PC-9 (cell line): ENCODE data around the gene ARHGEF40. TPM values are rescaled to one million over a fixed set of nuclear protein-coding genes. Genes with fewer than 3 reads are reported as not detected.

ENCODE experiments used
- BruUV-seq: library from RNA; stranded (reverse); fragments of 400-500 nt; replicated peaks from 2 replicates; lab custom pipeline; 2021; lab: Mats Ljungman, UMichigan
- CTCF ChIA-PET: fragments of 300-600 bp; sonication (Branson Sonifier 250); formaldehyde crosslinking; loops from one replicate; lab custom pipeline; 2022; ENCODE audit warnings: antibody characterized with exemption; lab: Charles Lee
- POLR2A ChIA-PET: fragments of 300-600 bp; sonication (Branson Sonifier 250); formaldehyde crosslinking; loops from one replicate; lab custom pipeline; 2022; ENCODE audit warnings: antibody characterized with exemption; ENCODE audit not compliant: unreplicated experiment; lab: Charles Lee
- DNase-seq, 2 experiments: peaks; one replicate each; pipeline versions ENCODE4 v3.0.0 to v3.0.0-alpha.2; 2015 to 2022; ENCODE audit warnings: mixed read lengths in 1 of 2
- H2AFZ ChIP-seq: fragments of 200-600 bp; sonication (generic); 2 replicates; pipeline ENCODE4 v1.8.1; 2017; ENCODE audit warnings: antibody characterized with exemption
- H3F3A ChIP-seq: fragments of 200-600 bp; sonication (generic); 2 replicates; pipeline ENCODE4 v1.8.1; 2017; ENCODE audit warnings: antibody characterized with exemption, mild to moderate bottlenecking, low read depth; ENCODE audit not compliant: insufficient read depth
- H3K27ac ChIP-seq: fragments of 200-600 bp; sonication (generic); 2 replicates; pipeline ENCODE4 v1.6.1; 2016; ENCODE audit warnings: mixed run types
- H3K27me3 ChIP-seq: fragments of 200-600 bp; sonication (generic); 2 replicates; pipeline ENCODE4 v1.6.1; 2016; ENCODE audit warnings: low read depth, mixed run types; ENCODE audit not compliant: insufficient read depth
- H3K36me3 ChIP-seq: fragments of 200-600 bp; sonication (generic); 2 replicates; pipeline ENCODE4 v1.6.1; 2016; ENCODE audit warnings: low read depth, mixed run types
- H3K4me1 ChIP-seq: fragments of 200-600 bp; sonication (generic); replicated peaks from 2 replicates; pipeline ENCODE4 v1.6.1; 2016; ENCODE audit warnings: mixed run types; ENCODE audit not compliant: insufficient read depth
- H3K4me2 ChIP-seq: fragments of 200-600 bp; sonication (generic); 2 replicates; pipeline ENCODE4 v1.6.1; 2017; ENCODE audit warnings: mixed run types
- H3K4me3 ChIP-seq: fragments of 200-600 bp; sonication (generic); 2 replicates; pipeline ENCODE4 v1.6.1; 2016; ENCODE audit warnings: mixed run types
- H3K79me2 ChIP-seq: fragments of 200-600 bp; sonication (generic); 2 replicates; pipeline ENCODE4 v1.6.1; 2017; ENCODE audit warnings: low read depth, mixed run types
- H3K9me2 ChIP-seq: fragments of 200-600 bp; sonication (generic); 2 replicates; pipeline ENCODE4 v1.8.1; 2017; ENCODE audit warnings: mild to moderate bottlenecking; ENCODE audit not compliant: insufficient read depth
- H3K9me3 ChIP-seq: fragments of 200-600 bp; sonication (generic); 2 replicates; pipeline ENCODE4 v1.8.1; 2016; ENCODE audit warnings: low read depth; ENCODE audit not compliant: insufficient read depth
- H4K20me1 ChIP-seq: fragments of 200-600 bp; sonication (generic); 2 replicates; pipeline ENCODE4 v1.8.1; 2017; ENCODE audit not compliant: insufficient read depth
- CTCF ChIP-seq: fragments of 200-600 bp; sonication (generic); conservative IDR thresholded peaks from 2 replicates; pipeline ENCODE4 v1.6.1; 2017; ENCODE audit warnings: mixed run types, antibody characterized with exemption, mild to moderate bottlenecking, moderate library complexity
- EZH2 ChIP-seq: fragments of 200-600 bp; sonication (generic); IDR thresholded peaks from 2 replicates; pipeline ENCODE4 v1.8.0; 2017; ENCODE audit warnings: antibody characterized with exemption, low read depth
- intact Hi-C: fragments of 100-400 bp; cut with micrococcal nuclease; formaldehyde crosslinking; loops from one replicate; pipeline ENCODE4 v1.10.0; 2022; ENCODE audit not compliant: unreplicated experiment
- microRNA-seq: library from miRNA; unstranded; fragments of <30 nt; microRNA quantifications from one replicate; pipeline ENCODE4 v1.2.0, GENCODE V29; 2021; ENCODE audit warnings: borderline number of aligned reads, borderline replicate concordance
- total RNA-seq: library from RNA; stranded (reverse); gene quantifications from 2 replicates; pipeline ENCODE4 v1.2.3, GENCODE V29; 2021

Gene ARHGEF40
- total RNA-seq, 1 experiment from 2014 or later: 13.0 TPM

DNA sequence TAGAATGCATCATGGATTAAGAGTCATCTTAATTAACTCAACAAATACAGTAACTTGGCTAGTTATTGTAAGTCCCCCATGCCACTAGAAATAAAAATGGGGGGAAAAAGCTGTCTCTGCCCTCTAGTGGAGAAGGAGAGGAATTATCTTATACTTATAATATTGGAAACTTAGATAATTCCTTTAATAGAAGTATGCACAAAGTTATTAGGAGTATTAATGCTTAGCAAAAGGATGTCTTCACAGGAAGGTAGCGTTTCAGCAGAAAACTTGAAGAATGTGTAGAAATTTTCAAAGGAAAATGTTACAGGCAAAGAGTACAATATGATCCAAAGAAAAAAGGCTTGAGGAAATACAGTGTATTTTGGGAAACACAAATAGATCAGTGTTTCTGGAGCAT lies 65.9 kb downstream of the ARHGEF40 start:
- intact Hi-C loops: no loop called here
- Histone ChIP-seq H3K4me3 (no peak overlapping the region), H3K79me2 (no peaks in the 10 kb centered on the region), H2AFZ (no peak overlapping the region), H3K27ac (no peak overlapping the region), H3K36me3 (no peaks in the 10 kb centered on the region), H4K20me1 (no peaks in the 10 kb centered on the region), H3K4me2 (no peak overlapping the region), H3K27me3 (no peaks in the 10 kb centered on the region), H3K9me2 (no peaks in the 10 kb centered on the region), H3F3A (no peaks in the 10 kb centered on the region), H3K9me3 (no peaks in the 10 kb centered on the region), H3K4me1 (no peaks in the 10 kb centered on the region)
- ChIA-PET POLR2A (no interaction called here), CTCF (interaction anchor here (0.6 kb wide), 1 partner anchor 68 kb away, joined by 5 read pairs; no protein-coding TSS in a partner anchor)
- DNase-seq: peak in 1 of 2 experiments; percentile 36
- BruUV-seq: no TSS peak
- peak; percentile 78 for TF ChIP-seq CTCF
- no peak for TF ChIP-seq EZH2

Small RNA genes lying within 50 kb of the gene (microRNA-seq; reads per million reads assigned to microRNA genes)
- not detected for gene MIR6717

Other genes with a start within 250 kb of the ARHGEF40 start
- not detected in 2 replicates for gene RNASE3, start 178.9 kb upstream of the ARHGEF40 start, total RNA-seq
- not detected in 2 replicates for gene RNASE2, start 114.8 kb upstream of the ARHGEF40 start, total RNA-seq
- gene METTL17, start 80.3 kb upstream of the ARHGEF40 start, total RNA-seq: 40.9 and 51.2 TPM in 2 replicates
- gene SLC39A2, start 71.0 kb upstream of the ARHGEF40 start, total RNA-seq: 0.35 and 0.68 TPM in 2 replicates
- gene NDRG2, start 45.2 kb upstream of the ARHGEF40 start, total RNA-seq: 12.2 and 14.6 TPM in 2 replicates
- not detected in 2 replicates for gene TPPP2, start 40.1 kb upstream of the ARHGEF40 start, total RNA-seq
- gene RNASE13, start 35.5 kb upstream of the ARHGEF40 start, total RNA-seq: not detected in 2 replicates
- not detected in 2 replicates for gene RNASE7, start 27.9 kb upstream of the ARHGEF40 start, total RNA-seq
- gene RNASE8, start 12.5 kb upstream of the ARHGEF40 start, total RNA-seq: not detected in 2 replicates
- 23.0 and 25.3 TPM in 2 replicates for gene ZNF219, start 28.4 kb downstream of the ARHGEF40 start, total RNA-seq
- 0.35 and 1.4 TPM in 2 replicates for gene TMEM253, start 30.8 kb downstream of the ARHGEF40 start, total RNA-seq
- gene OR5AU1, start 85.8 kb downstream of the ARHGEF40 start, total RNA-seq: not detected in 2 replicates
- 486 and 550 TPM in 2 replicates for gene HNRNPC, start 199.1 kb downstream of the ARHGEF40 start, total RNA-seq
- 0.75 and 2.1 TPM in 2 replicates for gene RPGRIP1, start 209.8 kb downstream of the ARHGEF40 start, total RNA-seq